HG02885 (cell line): Measurements from ENCODE around the gene HOXD12.

ENCODE experiments used
- ATAC-seq: cut with Tn5 transposase; IDR thresholded peaks from one replicate; pipeline ENCODE4 v1.9.1; 2021; ENCODE audit warnings: mild to moderate bottlenecking; ENCODE audit not compliant: unreplicated experiment, poor library complexity

HOXD12 gene

GRCh38 chr2:176080540-176081375 is 18.8 kb upstream of the HOXD12 start:
- no peak for ATAC-seq

- ATAC-seq: no peak
These were observed 18.2 kb upstream of the HOXD12 start for GRCh38 chr2:176081376-176081836.

- ATAC-seq: no peak
These were observed 17.6 kb upstream of the HOXD12 start for GRCh38 chr2:176081837-176082524.

- no peak for ATAC-seq
These were observed 17.1 kb upstream of the HOXD12 start for GRCh38 chr2:176082525-176082823.

- ATAC-seq: no peak
These were observed 16.5 kb upstream of the HOXD12 start for GRCh38 chr2:176082824-176083751.

GRCh38 chr2:176083796-176084261 is 15.8 kb upstream of the HOXD12 start, which contains the start of gene EVX2:
Gene EVX2 (minus strand): TSS chr2:176083962. CDS start chr2:176083776, 186 bp downstream.
- ATAC-seq: no peak

GRCh38 chr2:176084611-176085119 is 14.9 kb upstream of the HOXD12 start:
- ATAC-seq: no peak

- no peak for ATAC-seq
These were observed 14.3 kb upstream of the HOXD12 start for GRCh38 chr2:176085120-176085788.

GRCh38 chr2:176085861-176086771 is 13.5 kb upstream of the HOXD12 start:
- ATAC-seq: no peak

- ATAC-seq: no peak
These were observed 12.1 kb upstream of the HOXD12 start for GRCh38 chr2:176087330-176088047.

- ATAC-seq: peak; percentile 48
These were observed 11.3 kb upstream of the HOXD12 start for GRCh38 chr2:176088048-176088936.

- ATAC-seq: no peak
These were observed 10.4 kb upstream of the HOXD12 start for GRCh38 chr2:176088937-176089842.

GRCh38 chr2:176089843-176090395 is 9.7 kb upstream of the HOXD12 start:
- no peak for ATAC-seq

- no peak for ATAC-seq
These were observed 8.7 kb upstream of the HOXD12 start for GRCh38 chr2:176090862-176091261.

- no peak for ATAC-seq
These were observed 8.0 kb upstream of the HOXD12 start for GRCh38 chr2:176091329-176092258.
